Thyroid gland (tissue), 4 donors: ENCODE results near the gene AMDHD1. TPM values are rescaled to one million over a fixed set of nuclear protein-coding genes. Genes with fewer than 3 reads are reported as not detected.

Source experiments
- DNase-seq, 2 donors: peaks; one replicate each; pipeline ENCODE4 v3.0.0-alpha.2; 2019
- H3K27ac ChIP-seq, 3 donors: fragments of 200-600 bp; sonication (generic); 1 replicate in 2 of 3; 2 replicates in 1 of 3; pipeline ENCODE4 v1.5.1; 2016 to 2019; ENCODE audit warnings: mild to moderate bottlenecking in 1 of 3, moderate library complexity in 1 of 3
- H3K27me3 ChIP-seq: fragments of 200-600 bp; sonication (generic); one replicate; pipeline ENCODE4 v1.5.1; 2019
- H3K36me3 ChIP-seq, 2 donors: fragments of 200-600 bp; sonication (generic); one replicate each; pipeline ENCODE4 v1.5.1; 2016 to 2019
- H3K4me1 ChIP-seq, 2 donors: fragments of 200-600 bp; sonication (generic); one replicate each; pipeline ENCODE4 v1.5.1; 2017 to 2019
- H3K4me3 ChIP-seq, 3 donors: fragments of 200-600 bp; sonication (generic); replicated peaks in 1 of 3; 1 replicate in 2 of 3; 2 replicates in 1 of 3; pipeline ENCODE4 v1.5.1; 2016; ENCODE audit warnings: mild to moderate bottlenecking in 1 of 3
- H3K9me3 ChIP-seq: fragments of 200-600 bp; sonication (generic); one replicate; pipeline ENCODE4 v1.5.1; 2017
- CTCF ChIP-seq, 6 experiments: fragments of 200-600 bp in 3 of 6; fragments of 450-650 bp in 3 of 6; sonication (generic) in 3 of 6; IDR thresholded peaks; one replicate each; pipeline ENCODE4 v1.5.1; 2016 to 2019; ENCODE audit warnings: antibody characterized with exemption in 6 of 6, mild to moderate bottlenecking in 2 of 6, inconsistent platforms in 1 of 6, moderate library complexity in 1 of 6
- POLR2A ChIP-seq, 2 donors: fragments of 450-650 bp; IDR thresholded peaks; one replicate each; pipeline ENCODE4 v1.6.1; 2017; ENCODE audit warnings: antibody characterized with exemption in 2 of 2, mild to moderate bottlenecking in 2 of 2, moderate library complexity in 1 of 2
- WGBS, 2 donors: methylation state at CpG; one replicate each; pipeline ENCODE4 v1.1.5; 2017; 5-methylcytosine and 5-hydroxymethylcytosine counted together
- intact Hi-C: fragments of 100-400 bp; cut with DNase I; formaldehyde crosslinking; loops from one replicate; pipeline ENCODE4 v1.15.1; 2023
- total RNA-seq, 4 donors: library from RNA; depleted of rRNA; stranded (reverse); fragments of >200 nt; gene quantifications; one replicate each; pipeline ENCODE4 v1.2.3, GENCODE V29; 2016

AMDHD1 gene
- total RNA-seq, 4 donors from 2014 or later, result 0.54 to 0.81 (median 0.78) TPM; not detected in 1

- Histone ChIP-seq H3K4me3 (no peak overlapping the region), H3K36me3 (no peaks in the 10 kb centered on the region), H3K27ac (no peak overlapping the region), H3K4me1 (no peaks in the 10 kb centered on the region), H3K27me3 (no peaks in the 10 kb centered on the region), H3K9me3 (no peaks in the 10 kb centered on the region)
- WGBS, 2 donors, result 30 to 38% methylated on average over 7 of the region's 7 CpGs
- TF ChIP-seq POLR2A (IDR thresholded peaks at IDR 0.05), result no peak
- peak; percentile 35 to 71 (median 63) for TF ChIP-seq CTCF (IDR thresholded peaks at IDR 0.05)
- intact Hi-C loops, result loop anchor here (10.0 kb wide), 1 partner anchor 76 kb away; the partner anchor contains the start of gene HAL
- DNase-seq, result peak; percentile 11 to 12
Observed at GRCh38 chr12:95918194-95918993, 24.7 kb upstream of the AMDHD1 start.

DNA sequence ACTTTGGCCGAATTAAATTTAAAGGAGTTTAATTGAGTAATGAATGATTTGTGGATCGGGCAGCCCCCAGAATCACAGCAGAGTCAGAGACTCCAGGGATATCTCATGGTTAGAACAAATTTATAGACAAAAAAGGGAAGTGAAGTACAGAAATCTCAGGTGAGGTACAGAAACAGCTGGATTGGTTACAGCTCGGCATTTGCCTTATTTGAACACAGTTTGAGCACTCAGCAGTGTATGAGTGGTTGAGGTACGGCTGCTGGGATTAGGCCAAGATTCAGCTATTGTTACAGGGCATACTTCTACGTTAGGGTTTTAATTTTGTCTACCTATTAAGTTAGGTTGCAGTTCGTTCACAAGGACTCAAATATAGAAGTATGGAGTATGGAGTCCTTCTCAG is 24.0 kb upstream of the AMDHD1 start:
- no peaks in the 10 kb centered on the region for H3K9me3 ChIP-seq
- H3K27me3 ChIP-seq, result no peaks in the 10 kb centered on the region
- H3K4me1 ChIP-seq, result no peaks in the 10 kb centered on the region
- no peak overlapping the region for H3K27ac ChIP-seq
- 48 to 61% methylated on average over 6 of the region's 6 CpGs for WGBS, 2 donors
- intact Hi-C loops, result loop anchor here (10.0 kb wide), 1 partner anchor 76 kb away; the partner anchor contains the start of gene HAL
- H3K36me3 ChIP-seq, result no peaks in the 10 kb centered on the region
- no peak for DNase-seq
- no peak overlapping the region for H3K4me3 ChIP-seq
- TF ChIP-seq CTCF (IDR thresholded peaks at IDR 0.05) (no peak), POLR2A (IDR thresholded peaks at IDR 0.05) (no peak)

DNA sequence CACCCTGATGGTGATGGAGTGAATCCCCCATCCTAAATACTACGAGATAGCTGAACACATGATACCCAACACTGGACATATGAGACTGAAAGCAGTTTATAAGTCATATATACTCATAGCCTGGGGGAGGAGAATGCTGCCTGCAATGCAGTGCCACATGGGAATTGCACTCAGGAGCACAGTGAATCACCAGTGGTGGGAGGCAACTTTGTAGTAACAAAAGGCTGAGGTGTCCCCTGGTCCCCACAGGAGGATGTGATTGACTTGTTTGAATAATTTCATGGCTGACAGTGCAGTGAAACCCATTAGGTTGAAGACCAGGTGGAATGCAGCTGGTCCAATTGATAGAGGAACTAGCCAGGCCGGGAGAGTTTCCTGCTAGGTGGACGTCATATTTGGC is 20.9 kb upstream of the AMDHD1 start:
- intact Hi-C loops, result no loop called here
- H3K4me1 ChIP-seq, result no peaks in the 10 kb centered on the region
- WGBS, 2 donors, result 81 to 86% methylated on average over 3 of the region's 3 CpGs

GRCh38 chr12:95940514-95940913 is 2.6 kb upstream of the AMDHD1 start:
- DNase-seq, result no peak
- TF ChIP-seq CTCF (IDR thresholded peaks at IDR 0.05), result no peak
- TF ChIP-seq POLR2A (IDR thresholded peaks at IDR 0.05), result no peak
- intact Hi-C loops, result no loop called here
- no peaks in the 10 kb centered on the region for H3K27me3 ChIP-seq
- H3K4me1 ChIP-seq, result peaks cover 0 to 5% of the 10 kb centered on the region in 2 donors
- WGBS, 2 donors, result 69 to 74% methylated on average over 6 of the region's 6 CpGs
- H3K9me3 ChIP-seq, result no peaks in the 10 kb centered on the region
- no peaks in the 10 kb centered on the region for H3K36me3 ChIP-seq
- H3K4me3 ChIP-seq, result no peak overlapping the region
- H3K27ac ChIP-seq, result no peak overlapping the region

More for the DNA sequence above, 20.9 kb upstream of the AMDHD1 start:
- DNase-seq, result no peak
- Histone ChIP-seq H3K36me3 (no peaks in the 10 kb centered on the region), H3K9me3 (no peaks in the 10 kb centered on the region), H3K27ac (no peak overlapping the region), H3K27me3 (no peaks in the 10 kb centered on the region), H3K4me3 (no peak overlapping the region)
- TF ChIP-seq POLR2A (IDR thresholded peaks at IDR 0.05), result no peak
- TF ChIP-seq CTCF (IDR thresholded peaks at IDR 0.05), result no peak

DNA sequence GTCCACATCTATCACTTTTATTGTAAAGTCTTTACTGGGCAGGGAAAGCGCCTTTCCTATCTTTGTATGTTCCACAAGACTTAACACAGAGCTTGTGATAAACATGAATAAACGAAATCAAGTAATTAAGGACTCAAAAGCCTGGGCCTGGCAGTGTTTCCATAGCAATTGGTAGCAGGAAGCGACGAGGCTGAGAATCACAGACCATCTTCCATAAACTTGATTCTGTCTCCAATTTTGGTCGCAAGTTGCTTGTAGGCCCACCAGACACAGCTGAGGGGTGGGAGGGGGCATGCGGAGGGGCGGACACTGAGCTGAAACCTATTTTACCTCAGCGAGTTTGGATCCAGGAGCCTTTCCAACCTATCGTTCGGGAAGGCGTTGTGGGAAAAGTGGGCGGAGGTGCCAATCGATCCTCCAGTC is 1.0 kb upstream of the AMDHD1 start:
- TF ChIP-seq CTCF (IDR thresholded peaks at IDR 0.05) (no peak), POLR2A (IDR thresholded peaks at IDR 0.05) (no peak)
- Histone ChIP-seq H3K36me3 (no peaks in the 10 kb centered on the region), H3K4me3 (peak overlapping the region in 2 of 3 donors; percentile 64 to 69), H3K9me3 (no peaks in the 10 kb centered on the region), H3K27ac (peak overlapping the region in 2 of 3 donors; percentile 53 to 83), H3K27me3 (no peaks in the 10 kb centered on the region), H3K4me1 (peaks cover 0 to 5% of the 10 kb centered on the region in 2 donors)
- WGBS, 2 donors, result 17 to 43% methylated on average over 5 to 13 of the region's 13 CpGs
- DNase-seq, result no peak
- intact Hi-C loops, result no loop called here
